Epithelial cell of proximal tubule (primary cell): Measurements from ENCODE around the gene GANC. TPM values are rescaled to one million over a fixed set of nuclear protein-coding genes. Genes with fewer than 3 reads are reported as not detected.
"Not testable (repeated sequence)": the region's sequence is repeated elsewhere in the genome, so short reads cannot be mapped to it uniquely, and the experiment has no call there.

Experiments used
- DNase-seq: peaks from one replicate; pipeline ENCODE4 v3.0.0-alpha.2; 2011; ENCODE audit warnings: low read depth
- H3K4me3 ChIP-seq: 2 replicates; pipeline ENCODE4 v1.5.1; 2011; ENCODE audit warnings: low read depth, mild to moderate bottlenecking, low read length
- CTCF ChIP-seq: conservative IDR thresholded peaks from 2 replicates; pipeline ENCODE4 v1.5.1; 2012; ENCODE audit warnings: low read depth, mild to moderate bottlenecking, low read length
- total RNA-seq: library from RNA; depleted of rRNA; stranded (reverse); fragments of >200 nt; gene quantifications from 2 replicates; pipeline ENCODE4 v1.2.3, GENCODE V29; 2015

Gene GANC
- total RNA-seq, 1 donor from 2014 or later, result 13.1 TPM

GRCh38 chr15:42306681-42307080 lies 33.7 kb downstream of the GANC start:
- no peak overlapping the region for H3K4me3 ChIP-seq
- no peak for TF ChIP-seq CTCF
- DNase-seq, result no peak

GRCh38 chr15:42313463-42313862 lies 40.5 kb downstream of the GANC start:
- no peak for DNase-seq
- no peak overlapping the region for H3K4me3 ChIP-seq
- TF ChIP-seq CTCF, result no peak

- no peak overlapping the region for H3K4me3 ChIP-seq
- DNase-seq, result no peak
- no peak for TF ChIP-seq CTCF
Observed at GRCh38 chr15:42314818-42315217, 41.8 kb downstream of the GANC start.

- DNase-seq, result no peak
- TF ChIP-seq CTCF, result no peak
- no peak overlapping the region for H3K4me3 ChIP-seq
Observed at GRCh38 chr15:42315521-42315920, 42.5 kb downstream of the GANC start.

GRCh38 chr15:42316282-42316805 lies 43.3 kb downstream of the GANC start:
- not testable (repeated sequence) for H3K4me3 ChIP-seq, DNase-seq

- H3K4me3 ChIP-seq, result no peak overlapping the region
- no peak for TF ChIP-seq CTCF
- DNase-seq, result no peak
Observed at GRCh38 chr15:42319206-42319605, 46.2 kb downstream of the GANC start.

GRCh38 chr15:42324308-42324707 lies 51.3 kb downstream of the GANC start:
- no peak for TF ChIP-seq CTCF
- no peak overlapping the region for H3K4me3 ChIP-seq
- no peak for DNase-seq
